K562 (cell line): ENCODE measurements around the gene SLC15A3.

ENCODE experiments used
- CEBPB ChIP-seq: fragments of 450-650 bp; IDR thresholded peaks from 2 replicates; pipeline ENCODE4 v1.6.1; 2016; ENCODE audit warnings: missing genetic modification characterization, missing compliant biosample characterization
- POLR2AphosphoS5 ChIP-seq: IDR thresholded peaks from 2 replicates; pipeline ENCODE4 v1.6.1; 2011; ENCODE audit warnings: mild to moderate bottlenecking, low read depth, low read length, moderate library complexity; ENCODE audit not compliant: control insufficient read depth, insufficient read depth
- ZBTB7A ChIP-seq: IDR thresholded peaks from 2 replicates; pipeline ENCODE4 v1.6.1; 2011; ENCODE audit warnings: low read depth, mild to moderate bottlenecking, low read length, moderate library complexity, borderline replicate concordance; ENCODE audit not compliant: control insufficient read depth

DNA sequence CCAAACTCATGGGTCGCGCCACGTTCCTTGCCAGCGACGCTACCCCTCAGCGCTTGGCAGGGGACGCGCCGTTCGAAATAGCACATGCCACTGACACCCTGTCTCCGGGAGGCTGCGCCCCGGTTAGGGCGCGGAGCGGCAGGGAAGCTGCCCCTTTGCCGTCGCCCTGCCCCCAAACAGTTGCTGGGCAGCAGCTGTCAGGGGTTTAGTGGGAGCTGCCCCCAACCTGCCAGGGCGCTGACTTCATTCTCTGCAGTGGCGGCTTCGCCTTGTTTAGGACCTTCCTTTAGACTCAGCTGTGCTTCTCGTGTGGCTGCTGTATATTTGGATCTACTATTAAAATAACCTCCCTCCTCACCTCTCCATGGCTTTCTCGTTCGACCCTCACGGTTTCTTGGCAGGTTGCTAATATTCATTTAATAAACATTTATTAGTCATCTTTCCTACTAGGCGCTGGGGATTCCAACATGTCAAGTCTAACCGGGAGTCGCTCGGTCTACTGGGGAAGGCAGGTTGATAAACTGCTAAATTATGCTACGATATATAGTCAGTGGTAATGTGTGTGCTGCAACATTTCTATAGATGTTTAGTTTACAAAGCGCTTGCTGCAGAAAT lies 37.2 kb downstream of the SLC15A3 start:
- no peak for TF ChIP-seq CEBPB (tag)
- TF ChIP-seq ZBTB7A = no peak
- no peak for TF ChIP-seq POLR2AphosphoS5
